Colonic mucosa (tissue), 4 donors: ENCODE data around the gene UBL7. TPM values are rescaled to one million over a fixed set of nuclear protein-coding genes. Genes with fewer than 3 reads are reported as not detected.

Experiments used
- DNase-seq: peaks from one replicate; pipeline ENCODE4 v3.0.0-alpha.2; 2020
- H3K27ac ChIP-seq: fragments of 200-600 bp; one replicate; pipeline ENCODE4 v1.8.0; 2021
- H3K27me3 ChIP-seq: fragments of 200-600 bp; one replicate; pipeline ENCODE4 v1.8.0; 2021
- H3K36me3 ChIP-seq: fragments of 200-600 bp; one replicate; pipeline ENCODE4 v1.8.0; 2021
- H3K4me1 ChIP-seq: fragments of 200-600 bp; one replicate; pipeline ENCODE4 v1.8.0; 2021; ENCODE audit warnings: mild to moderate bottlenecking
- H3K4me3 ChIP-seq: fragments of 200-600 bp; one replicate; pipeline ENCODE4 v1.8.0; 2021
- H3K9ac ChIP-seq, 2 donors: one replicate each; pipeline ENCODE4 v1.7.0; 2013; ENCODE audit warnings: control low read depth in 2 of 2, low read depth in 2 of 2, low read length in 2 of 2
- H3K9me3 ChIP-seq: fragments of 200-600 bp; one replicate; pipeline ENCODE4 v1.8.0; 2021
- CTCF ChIP-seq: fragments of 200-600 bp; IDR thresholded peaks from one replicate; pipeline ENCODE4 v1.8.0; 2022; ENCODE audit warnings: antibody characterized with exemption, mild to moderate bottlenecking
- intact Hi-C: fragments of 100-400 bp; cut with DNase I; formaldehyde crosslinking; loops from one replicate; pipeline ENCODE4 v1.14.1; 2022
- total RNA-seq, 2 donors: library from RNA; stranded (reverse); fragmentation: NEBNext Ultra II Directional in 1 of 2; extraction: Animal tissue kit (Norgen Biotek cat#: 25700) in 1 of 2; gene quantifications; one replicate each; pipeline ENCODE4 v1.2.1, GENCODE V29; 2021
- donor health status: healthy.
- donor health status: DM: no; HTN: no; CAD: no.
- donor health status: DM: no; HTN: no; CAD: no.

Gene UBL7
- total RNA-seq, 2 donors from 2014 or later: 32.2 to 43.8 TPM

- no peak overlapping the region for H3K4me3 ChIP-seq
- DNase-seq: no peak
- no peaks in the 10 kb centered on the region for H3K9me3 ChIP-seq
- intact Hi-C loops: no loop called here
- no peaks in the 10 kb centered on the region for H3K4me1 ChIP-seq
- no peaks in the 10 kb centered on the region for H3K27me3 ChIP-seq
- no peak overlapping the region for H3K27ac ChIP-seq
- TF ChIP-seq CTCF: no peak
- H3K36me3 ChIP-seq: peaks cover 3% of the 10 kb centered on the region
- H3K9ac ChIP-seq: no peak overlapping the region
Measured at GRCh38 chr15:74453925-74454763, 6.8 kb downstream of the UBL7 start.

GRCh38 chr15:74451861-74452835 lies 8.8 kb downstream of the UBL7 start:
- no peak overlapping the region for H3K9ac ChIP-seq
- no peak for TF ChIP-seq CTCF
- no peak overlapping the region for H3K4me3 ChIP-seq
- H3K36me3 ChIP-seq: peaks cover 9% of the 10 kb centered on the region
- H3K27me3 ChIP-seq: no peaks in the 10 kb centered on the region
- no peak overlapping the region for H3K27ac ChIP-seq
- no peaks in the 10 kb centered on the region for H3K9me3 ChIP-seq
- H3K4me1 ChIP-seq: no peaks in the 10 kb centered on the region
- intact Hi-C loops: no loop called here
- no peak for DNase-seq

- no peaks in the 10 kb centered on the region for H3K27me3 ChIP-seq
- no peak for DNase-seq
- H3K4me1 ChIP-seq: no peaks in the 10 kb centered on the region
- H3K9me3 ChIP-seq: no peaks in the 10 kb centered on the region
- H3K27ac ChIP-seq: no peak overlapping the region
- no peak overlapping the region for H3K9ac ChIP-seq
- intact Hi-C loops: no loop called here
- peaks cover 9% of the 10 kb centered on the region for H3K36me3 ChIP-seq
- no peak overlapping the region for H3K4me3 ChIP-seq
- no peak for TF ChIP-seq CTCF
Measured at GRCh38 chr15:74451322-74451721, 9.6 kb downstream of the UBL7 start.

GRCh38 chr15:74449643-74450205 lies 11.2 kb downstream of the UBL7 start:
- Histone ChIP-seq H3K27ac (no peak overlapping the region), H3K4me3 (no peak overlapping the region), H3K4me1 (no peaks in the 10 kb centered on the region), H3K36me3 (peaks cover 9% of the 10 kb centered on the region), H3K27me3 (no peaks in the 10 kb centered on the region), H3K9me3 (no peaks in the 10 kb centered on the region), H3K9ac (no peak overlapping the region)
- DNase-seq: no peak
- intact Hi-C loops: no loop called here
- TF ChIP-seq CTCF: no peak

GRCh38 chr15:74449095-74449494 lies 11.9 kb downstream of the UBL7 start:
- TF ChIP-seq CTCF: no peak
- intact Hi-C loops: no loop called here
- Histone ChIP-seq H3K36me3 (peaks cover 9% of the 10 kb centered on the region), H3K4me1 (no peaks in the 10 kb centered on the region), H3K4me3 (no peak overlapping the region), H3K9me3 (no peaks in the 10 kb centered on the region), H3K9ac (no peak overlapping the region), H3K27me3 (no peaks in the 10 kb centered on the region), H3K27ac (no peak overlapping the region)
- no peak for DNase-seq
